Subcutaneous preadipocyte (primary cell): ENCODE results near the gene PITPNM3. TPM values are rescaled to one million over a fixed set of nuclear protein-coding genes. Genes with fewer than 3 reads are reported as not detected.

Experiments used
- small RNA-seq: library from RNA; depleted of rRNA; stranded (forward); fragments of <200 nt; gene quantifications from one replicate; pipeline ENCODE3, GENCODE V24; 2012
- total RNA-seq: library from RNA; depleted of rRNA; stranded (reverse); fragments of >200 nt; gene quantifications from 2 replicates; pipeline ENCODE4 v1.2.3, GENCODE V29; 2012

The PITPNM3 gene
- 0.37 and 0.78 TPM in 2 replicates for total RNA-seq

GRCh38 chr17:6556121-6557039, at the start of gene PITPNM3:
Gene PITPNM3, minus strand, starts transcription at chr17:6556555. Its CDS starts 149 bp downstream, at chr17:6556406.

GRCh38 chr17:6443692-6444570, 112.4 kb downstream of the PITPNM3 start, which contains the start of gene PIMREG:
Gene PIMREG, plus strand, starts transcription at chr17:6444455. Its CDS starts 656 bp downstream, at chr17:6445111.

GRCh38 chr17:6435051-6435450, 121.3 kb downstream of the PITPNM3 start, which contains the start of gene AIPL1:
Gene AIPL1, minus strand, starts transcription at chr17:6435121. Its CDS starts 17 bp downstream, at chr17:6435104.

Small RNAs within 50 kb of the gene (small RNA-seq; reads per million reads assigned to genes)
- gene RF00017 (not detected), gene RNA5SP435 (0.36 reads per million, percentile 15 among the genes with 10 or more reads in this experiment)

Other genes with a start within 250 kb of the PITPNM3 start
- not detected in 2 replicates for gene AIPL1, start 121.4 kb downstream of the PITPNM3 start, total RNA-seq
- gene PIMREG, start 112.1 kb downstream of the PITPNM3 start, total RNA-seq, result 21.7 and 22.0 TPM in 2 replicates
- gene KIAA0753, start 84.2 kb upstream of the PITPNM3 start, total RNA-seq, result 19.8 and 20.3 TPM in 2 replicates
- gene TXNDC17, start 84.5 kb upstream of the PITPNM3 start, total RNA-seq, result 75.7 and 109 TPM in 2 replicates
- 6.6 and 9.8 TPM in 2 replicates for gene MED31, start 95.0 kb upstream of the PITPNM3 start, total RNA-seq
- gene C17orf100, start 95.2 kb upstream of the PITPNM3 start, total RNA-seq, result 0.37 and 0.39 TPM in 2 replicates
- gene SLC13A5, start 156.8 kb upstream of the PITPNM3 start, total RNA-seq, result not detected in 2 replicates
- 4.3 and 12.1 TPM in 2 replicates for gene XAF1, start 199.5 kb upstream of the PITPNM3 start, total RNA-seq
- gene FBXO39, start 219.7 kb upstream of the PITPNM3 start, total RNA-seq, result under 0.01 TPM in 1 of 2 replicates, not detected in the other